ENCODE measurements around the gene B3GNT2. TPM values are rescaled to one million over a fixed set of nuclear protein-coding genes. Genes with fewer than 3 reads are reported as not detected.

The B3GNT2 gene
- total RNA-seq, 1 donor from 2014 or later = 23.8 TPM

DNA sequence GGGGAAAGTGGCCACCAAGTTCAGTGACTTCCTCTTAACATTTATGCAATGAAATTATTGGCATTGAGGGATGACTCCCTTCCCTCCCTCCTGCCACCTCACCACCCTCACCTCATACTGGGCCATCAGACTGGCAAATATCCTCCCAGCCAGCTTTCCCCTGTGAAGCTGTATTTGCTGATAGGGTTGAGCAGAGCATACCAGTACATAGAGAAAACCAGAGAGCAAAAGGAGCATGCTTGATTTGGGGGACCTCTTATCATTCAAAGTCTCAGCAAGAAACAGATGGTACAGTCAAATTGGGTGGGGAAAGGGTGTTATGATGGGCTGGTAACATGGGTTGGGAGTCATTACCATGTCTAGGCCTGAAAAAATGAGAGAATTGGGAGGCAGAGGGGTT, 19.1 kb upstream of the B3GNT2 start:
- Histone ChIP-seq H3K27ac (ENCODE audit: low read depth, low read length) (no peak overlapping the region), H3K4me2 (ENCODE audit: low read length) (no peak overlapping the region), H3K79me2 (ENCODE audit: insufficient read depth, low read length) (no peaks in the 10 kb centered on the region), H2AFZ (ENCODE audit: low read depth, low read length) (no peak overlapping the region), H3K27me3 (ENCODE audit: insufficient read depth, low read length) (no peaks in the 10 kb centered on the region), H4K20me1 (ENCODE audit: insufficient read depth, low read length) (no peaks in the 10 kb centered on the region), H3K36me3 (ENCODE audit: insufficient read depth, low read length) (no peaks in the 10 kb centered on the region), H3K4me3 (ENCODE audit: insufficient read depth, low read depth, low read length) (no peak overlapping the region), H3K9ac (ENCODE audit: low read length) (no peak overlapping the region), H3K9me3 (ENCODE audit: insufficient read depth, low read depth, low read length) (no peaks in the 10 kb centered on the region), H3K4me1 (ENCODE audit: insufficient read depth, low read length) (no peaks in the 10 kb centered on the region)
- no peaks in the 10 kb centered on the region for H3K36me3 Mint-ChIP-seq (ENCODE audit: low read depth, unreplicated experiment)
- no peaks in the 10 kb centered on the region for H3K27me3 Mint-ChIP-seq (ENCODE audit: low read depth, unreplicated experiment)
- no peak for TF ChIP-seq EZH2 (IDR thresholded peaks at IDR 0.05; ENCODE audit: insufficient read depth, low read length)
- TF ChIP-seq, protein P1, sequence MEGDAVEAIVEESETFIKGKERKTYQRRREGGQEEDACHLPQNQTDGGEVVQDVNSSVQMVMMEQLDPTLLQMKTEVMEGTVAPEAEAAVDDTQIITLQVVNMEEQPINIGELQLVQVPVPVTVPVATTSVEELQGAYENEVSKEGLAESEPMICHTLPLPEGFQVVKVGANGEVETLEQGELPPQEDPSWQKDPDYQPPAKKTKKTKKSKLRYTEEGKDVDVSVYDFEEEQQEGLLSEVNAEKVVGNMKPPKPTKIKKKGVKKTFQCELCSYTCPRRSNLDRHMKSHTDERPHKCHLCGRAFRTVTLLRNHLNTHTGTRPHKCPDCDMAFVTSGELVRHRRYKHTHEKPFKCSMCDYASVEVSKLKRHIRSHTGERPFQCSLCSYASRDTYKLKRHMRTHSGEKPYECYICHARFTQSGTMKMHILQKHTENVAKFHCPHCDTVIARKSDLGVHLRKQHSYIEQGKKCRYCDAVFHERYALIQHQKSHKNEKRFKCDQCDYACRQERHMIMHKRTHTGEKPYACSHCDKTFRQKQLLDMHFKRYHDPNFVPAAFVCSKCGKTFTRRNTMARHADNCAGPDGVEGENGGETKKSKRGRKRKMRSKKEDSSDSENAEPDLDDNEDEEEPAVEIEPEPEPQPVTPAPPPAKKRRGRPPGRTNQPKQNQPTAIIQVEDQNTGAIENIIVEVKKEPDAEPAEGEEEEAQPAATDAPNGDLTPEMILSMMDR (IDR thresholded peaks at IDR 0.05; ENCODE audit: insufficient read depth, low read depth, low read length) = no peak
- FAIRE-seq = no peak
- no peaks in the 10 kb centered on the region for H3K4me1 Mint-ChIP-seq (ENCODE audit: low read depth, unreplicated experiment)
- H3K9me3 Mint-ChIP-seq (ENCODE audit: unreplicated experiment) = peaks cover 4% of the 10 kb centered on the region
- no peak overlapping the region for H3K27ac Mint-ChIP-seq (ENCODE audit: unreplicated experiment)
- no peak overlapping the region for H3K4me3 Mint-ChIP-seq (ENCODE audit: unreplicated experiment)
- no peak for DNase-seq (ENCODE audit: low read depth)

DNA sequence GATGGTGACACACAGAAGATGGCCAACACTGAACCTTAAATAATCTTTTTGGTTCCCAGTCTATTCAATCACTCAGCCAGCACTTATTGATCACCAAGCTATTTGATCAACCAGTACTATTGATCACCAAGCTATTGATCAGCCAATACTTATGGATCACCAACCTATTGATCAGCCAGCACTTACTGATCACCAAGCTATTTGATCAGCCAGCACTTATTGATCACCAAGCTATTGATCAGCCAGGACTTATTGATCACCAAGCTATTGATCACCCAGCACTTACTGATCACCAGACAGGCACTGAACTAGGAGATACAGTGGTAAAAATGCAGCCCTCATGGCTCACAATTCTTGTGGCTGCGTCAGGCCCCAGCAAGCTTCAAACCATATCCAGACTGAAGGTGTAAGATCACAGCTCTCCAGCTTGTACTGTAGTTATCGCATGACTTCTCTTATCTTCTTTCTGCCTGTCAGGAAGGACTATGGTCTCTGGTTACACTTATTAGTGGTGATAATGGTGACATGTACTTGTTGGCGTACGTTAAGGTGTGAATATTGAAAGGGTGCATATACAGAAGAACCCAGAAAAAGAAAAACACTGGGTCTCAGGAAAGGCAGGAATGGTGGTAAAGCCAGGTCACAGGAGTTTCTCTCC, 18.4 kb upstream of the B3GNT2 start:
- Histone ChIP-seq H3K4me2 (ENCODE audit: low read length) (no peak overlapping the region), H3K4me3 (ENCODE audit: insufficient read depth, low read depth, low read length) (no peak overlapping the region), H3K27me3 (ENCODE audit: insufficient read depth, low read length) (no peaks in the 10 kb centered on the region), H2AFZ (ENCODE audit: low read depth, low read length) (no peak overlapping the region), H3K9me3 (ENCODE audit: insufficient read depth, low read depth, low read length) (no peaks in the 10 kb centered on the region), H4K20me1 (ENCODE audit: insufficient read depth, low read length) (no peaks in the 10 kb centered on the region), H3K9ac (ENCODE audit: low read length) (no peak overlapping the region), H3K79me2 (ENCODE audit: insufficient read depth, low read length) (no peaks in the 10 kb centered on the region), H3K4me1 (ENCODE audit: insufficient read depth, low read length) (no peaks in the 10 kb centered on the region), H3K36me3 (ENCODE audit: insufficient read depth, low read length) (no peaks in the 10 kb centered on the region), H3K27ac (ENCODE audit: low read depth, low read length) (no peak overlapping the region)
- Mint-ChIP-seq H3K4me3 (ENCODE audit: unreplicated experiment) (no peak overlapping the region), H3K27me3 (ENCODE audit: low read depth, unreplicated experiment) (no peaks in the 10 kb centered on the region), H3K27ac (ENCODE audit: unreplicated experiment) (no peak overlapping the region), H3K36me3 (ENCODE audit: low read depth, unreplicated experiment) (no peaks in the 10 kb centered on the region), H3K9me3 (ENCODE audit: unreplicated experiment) (peaks cover 4% of the 10 kb centered on the region), H3K4me1 (ENCODE audit: low read depth, unreplicated experiment) (no peaks in the 10 kb centered on the region)
- TF ChIP-seq, protein P1 (IDR thresholded peaks at IDR 0.05; ENCODE audit: insufficient read depth, low read depth, low read length) = no peak
- TF ChIP-seq EZH2 (IDR thresholded peaks at IDR 0.05; ENCODE audit: insufficient read depth, low read length) = no peak
- DNase-seq (ENCODE audit: low read depth) (no peak), FAIRE-seq (no peak)

DNA sequence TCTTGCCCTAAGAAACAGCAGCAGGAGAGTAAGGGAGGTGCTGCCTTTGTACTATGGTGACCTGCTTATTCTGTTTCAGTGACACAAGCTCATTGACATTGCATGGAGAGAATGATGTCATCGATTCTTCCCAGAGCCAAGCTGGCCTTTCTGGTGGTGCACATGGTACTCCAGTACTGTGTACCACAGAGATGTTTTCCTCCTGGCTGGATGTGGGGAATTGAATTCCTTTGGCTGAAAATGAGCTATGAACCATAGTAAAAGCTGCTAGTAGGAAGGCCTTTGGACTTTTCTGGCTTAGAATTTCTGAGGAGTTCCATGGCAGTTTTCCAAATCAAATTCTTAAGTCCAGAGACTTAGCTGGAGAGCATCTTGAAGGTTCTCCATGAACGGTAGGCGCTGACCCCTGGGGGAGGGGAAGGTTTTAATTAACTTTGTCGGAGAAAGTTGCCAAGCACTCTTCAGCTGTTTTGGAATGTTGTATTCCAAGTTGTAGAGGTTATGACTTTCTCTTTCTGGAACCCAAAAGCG, 17.1 kb upstream of the B3GNT2 start:
- no peaks in the 10 kb centered on the region for H3K4me1 ChIP-seq (ENCODE audit: insufficient read depth, low read length)
- H3K4me3 ChIP-seq (ENCODE audit: insufficient read depth, low read depth, low read length) = no peak overlapping the region
- no peak for FAIRE-seq
- peaks cover 4% of the 10 kb centered on the region for H3K9me3 Mint-ChIP-seq (ENCODE audit: unreplicated experiment)
- H3K27me3 Mint-ChIP-seq (ENCODE audit: low read depth, unreplicated experiment) = peaks cover 2% of the 10 kb centered on the region
- no peak overlapping the region for H3K4me2 ChIP-seq (ENCODE audit: low read length)
- H3K4me1 Mint-ChIP-seq (ENCODE audit: low read depth, unreplicated experiment) = no peaks in the 10 kb centered on the region
- TF ChIP-seq, protein P1 (IDR thresholded peaks at IDR 0.05; ENCODE audit: insufficient read depth, low read depth, low read length) = no peak
- TF ChIP-seq EZH2 (IDR thresholded peaks at IDR 0.05; ENCODE audit: insufficient read depth, low read length) = no peak
- H3K79me2 ChIP-seq (ENCODE audit: insufficient read depth, low read length) = no peaks in the 10 kb centered on the region
- H3K9me3 ChIP-seq (ENCODE audit: insufficient read depth, low read depth, low read length) = no peaks in the 10 kb centered on the region
- no peak overlapping the region for H3K4me3 Mint-ChIP-seq (ENCODE audit: unreplicated experiment)
- no peaks in the 10 kb centered on the region for H3K27me3 ChIP-seq (ENCODE audit: insufficient read depth, low read length)
- H3K27ac Mint-ChIP-seq (ENCODE audit: unreplicated experiment) = no peak overlapping the region
- no peaks in the 10 kb centered on the region for H3K36me3 ChIP-seq (ENCODE audit: insufficient read depth, low read length)
- H2AFZ ChIP-seq (ENCODE audit: low read depth, low read length) = no peak overlapping the region
- H3K27ac ChIP-seq (ENCODE audit: low read depth, low read length) = no peak overlapping the region
- peak; percentile 69 for DNase-seq (ENCODE audit: low read depth)
- H3K9ac ChIP-seq (ENCODE audit: low read length) = no peak overlapping the region
- no peaks in the 10 kb centered on the region for H3K36me3 Mint-ChIP-seq (ENCODE audit: low read depth, unreplicated experiment)
- H4K20me1 ChIP-seq (ENCODE audit: insufficient read depth, low read length) = no peaks in the 10 kb centered on the region
